ENCODE results near the gene BMF.
"Not testable (repeated sequence)": the region's sequence is repeated elsewhere in the genome, so short reads cannot be mapped to it uniquely, and the experiment has no call there.

The BMF gene, protein sequence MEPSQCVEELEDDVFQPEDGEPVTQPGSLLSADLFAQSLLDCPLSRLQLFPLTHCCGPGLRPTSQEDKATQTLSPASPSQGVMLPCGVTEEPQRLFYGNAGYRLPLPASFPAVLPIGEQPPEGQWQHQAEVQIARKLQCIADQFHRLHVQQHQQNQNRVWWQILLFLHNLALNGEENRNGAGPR

DNA sequence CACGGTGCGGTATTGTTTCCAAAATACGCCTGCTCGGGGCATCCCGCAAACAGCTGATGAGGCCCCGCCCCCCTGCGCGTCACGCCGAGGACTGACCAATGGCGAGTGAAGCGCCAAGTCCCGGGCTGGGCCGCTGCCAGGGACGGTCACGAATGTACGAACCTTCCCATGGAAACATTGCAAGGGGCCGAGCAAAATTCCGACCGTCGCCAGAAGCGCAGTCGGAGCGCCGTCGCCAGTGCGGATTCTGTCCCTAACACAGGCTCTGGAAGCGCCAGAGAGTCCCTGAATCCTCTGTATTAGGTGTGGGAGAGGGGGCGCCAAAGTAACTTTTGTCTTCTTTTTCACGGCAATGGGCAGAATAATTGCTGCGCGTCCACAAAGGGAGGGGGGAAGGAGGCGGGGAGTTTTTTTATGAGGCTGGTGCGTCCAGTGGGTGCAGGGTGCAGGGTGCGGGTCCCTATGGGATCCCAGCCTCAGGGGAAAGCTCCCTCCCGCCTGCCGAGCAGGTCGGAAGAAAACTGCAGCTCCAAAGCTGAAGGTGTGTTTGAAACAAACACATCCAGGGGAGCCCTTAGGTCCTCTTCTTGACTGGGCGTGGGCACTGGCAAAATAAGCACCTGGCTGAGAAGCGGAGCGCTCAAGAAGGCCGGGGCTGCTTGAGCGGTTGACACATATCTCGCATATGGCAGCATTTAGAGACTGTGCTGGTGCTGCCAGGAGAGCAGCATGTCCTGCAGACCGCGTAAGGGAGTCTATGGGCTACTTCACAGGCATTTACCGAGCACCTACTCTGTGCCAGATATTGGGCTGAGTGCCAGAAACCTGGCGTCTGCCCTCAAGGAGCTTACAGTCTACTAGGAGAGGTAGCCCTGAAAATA, at the start of gene BMF:
Gene BMF, minus strand, starts transcription at position 25 of the 881 bp plus-strand sequence. CDS start 2,793 bp downstream, outside the sequence.
- DNase-seq (ENCODE audit: low read depth) = peak; percentile 96

DNA sequence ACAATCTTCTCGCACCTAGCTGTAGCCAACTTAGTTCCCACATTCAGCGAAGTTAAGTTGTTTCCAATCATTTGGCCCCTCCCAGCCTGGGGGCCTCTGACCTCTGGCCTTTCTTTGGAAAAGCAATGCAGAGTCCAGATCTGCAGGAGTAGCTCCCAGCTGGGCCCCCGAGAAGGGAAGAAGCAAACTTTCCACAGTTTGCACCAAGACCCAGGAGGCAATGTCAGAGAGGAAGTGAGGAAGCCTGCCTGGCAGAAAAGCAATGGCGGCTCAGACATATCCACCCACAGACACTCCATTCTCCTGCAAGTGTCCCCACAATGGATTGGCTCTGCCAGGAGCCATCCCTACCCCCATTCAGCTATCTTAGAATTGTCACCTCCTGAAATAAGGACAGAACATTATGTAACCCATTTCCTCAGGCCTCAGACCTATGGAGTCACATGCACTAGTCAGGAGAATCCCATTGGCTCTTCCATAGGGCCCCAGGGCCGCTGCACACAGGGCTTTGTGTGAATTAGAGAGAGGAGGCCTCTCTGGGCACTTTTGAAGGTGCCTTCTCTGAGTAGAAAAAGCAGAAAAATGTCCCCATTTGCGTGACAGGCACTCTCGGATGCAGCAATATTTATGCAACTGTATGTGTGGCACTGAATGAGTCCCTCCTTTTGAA, 49.2 kb upstream of the BMF start:
- DNase-seq (ENCODE audit: low read depth) = no peak

DNA sequence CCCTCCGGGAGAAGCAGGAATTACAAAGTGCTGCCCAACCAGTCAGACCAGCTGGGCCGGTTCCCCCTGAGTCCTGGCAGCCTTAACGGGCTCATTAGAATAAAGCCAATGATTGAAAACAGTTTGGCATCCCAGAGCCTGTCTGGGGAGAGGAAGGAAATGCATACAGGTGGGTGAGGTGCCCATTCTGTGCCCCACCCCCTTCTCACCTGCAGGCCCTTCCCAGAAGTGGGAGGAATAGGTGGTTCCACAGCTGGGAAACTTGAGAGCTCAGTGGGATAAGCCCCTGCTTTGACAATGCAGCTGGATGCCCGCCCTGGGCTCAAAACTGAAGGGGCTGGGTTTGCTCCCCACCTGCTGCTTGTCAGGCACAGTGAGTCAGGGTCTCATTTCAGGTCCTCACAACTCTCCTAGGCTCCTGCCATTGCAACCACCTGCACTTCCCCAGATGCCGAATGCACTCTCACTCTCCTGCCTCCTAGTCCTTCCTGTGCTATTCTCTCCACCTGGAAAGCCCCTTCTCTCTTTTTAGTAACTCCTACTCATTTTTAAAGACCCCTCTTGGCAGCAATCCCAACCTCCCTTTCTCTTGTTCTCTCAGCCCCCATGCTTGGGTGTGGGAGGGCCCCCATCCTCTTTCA, 46.7 kb upstream of the BMF start:
- DNase-seq (ENCODE audit: low read depth) = no peak

DNA sequence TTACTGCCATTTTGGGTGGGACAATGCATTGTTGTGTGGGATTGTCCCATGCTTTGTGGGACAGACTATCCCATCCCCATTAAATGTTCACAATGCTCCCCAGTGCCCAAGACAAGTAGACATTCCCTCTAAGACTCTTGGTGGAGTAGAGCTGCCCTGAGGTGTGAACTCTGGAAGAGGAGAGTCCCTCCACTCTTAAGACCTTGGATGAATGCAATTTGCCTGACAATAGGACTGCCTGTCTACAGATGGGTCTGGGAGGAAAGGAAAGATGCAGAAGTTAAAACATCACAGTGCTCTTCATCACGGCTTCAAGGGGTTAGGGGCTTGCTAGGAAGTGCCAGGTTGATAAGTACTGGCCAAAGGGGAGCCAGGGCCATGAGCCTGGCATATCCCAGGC, 46.1 kb upstream of the BMF start:
- not testable (repeated sequence) for DNase-seq (ENCODE audit: low read depth)

DNA sequence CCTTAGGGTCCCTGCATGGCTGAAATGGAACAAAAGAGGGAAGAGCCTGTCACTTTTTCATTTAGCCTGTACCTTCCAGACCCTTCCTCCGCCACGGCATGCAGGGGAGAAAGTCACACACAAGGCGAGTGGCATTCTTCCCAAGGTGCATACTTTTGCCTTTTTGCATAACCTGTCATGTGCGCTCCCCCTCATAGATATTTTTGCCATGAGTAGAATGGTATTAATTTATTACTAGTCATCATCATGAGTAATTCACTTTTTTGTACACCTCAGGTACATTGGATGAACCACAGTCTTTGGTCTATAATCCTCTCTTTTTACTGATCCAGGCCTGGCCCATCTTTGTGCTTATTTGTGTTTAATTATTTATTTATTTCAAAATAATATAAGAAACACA, 43.3 kb upstream of the BMF start:
- no peak for DNase-seq (ENCODE audit: low read depth)

DNA sequence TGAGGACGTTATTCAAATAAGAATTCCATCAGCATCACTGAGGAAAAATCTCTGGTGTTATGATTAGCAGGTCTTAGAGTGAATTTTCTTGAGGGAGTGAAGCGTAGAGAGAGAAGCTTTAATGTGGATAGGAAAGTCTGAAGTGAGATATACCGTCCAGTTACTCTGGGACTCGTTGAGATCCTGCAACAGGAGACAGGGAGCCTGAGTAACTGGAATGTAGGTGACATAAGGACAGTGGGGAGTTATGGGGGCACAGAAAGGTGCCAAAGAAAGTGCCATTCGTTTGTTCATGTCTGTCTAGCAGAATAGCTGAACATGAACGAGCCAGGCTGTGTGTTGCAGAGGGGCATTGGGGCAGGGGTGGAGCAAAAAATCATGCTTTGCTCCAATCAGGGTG, 42.8 kb upstream of the BMF start:
- DNase-seq (ENCODE audit: low read depth) = no peak

DNA sequence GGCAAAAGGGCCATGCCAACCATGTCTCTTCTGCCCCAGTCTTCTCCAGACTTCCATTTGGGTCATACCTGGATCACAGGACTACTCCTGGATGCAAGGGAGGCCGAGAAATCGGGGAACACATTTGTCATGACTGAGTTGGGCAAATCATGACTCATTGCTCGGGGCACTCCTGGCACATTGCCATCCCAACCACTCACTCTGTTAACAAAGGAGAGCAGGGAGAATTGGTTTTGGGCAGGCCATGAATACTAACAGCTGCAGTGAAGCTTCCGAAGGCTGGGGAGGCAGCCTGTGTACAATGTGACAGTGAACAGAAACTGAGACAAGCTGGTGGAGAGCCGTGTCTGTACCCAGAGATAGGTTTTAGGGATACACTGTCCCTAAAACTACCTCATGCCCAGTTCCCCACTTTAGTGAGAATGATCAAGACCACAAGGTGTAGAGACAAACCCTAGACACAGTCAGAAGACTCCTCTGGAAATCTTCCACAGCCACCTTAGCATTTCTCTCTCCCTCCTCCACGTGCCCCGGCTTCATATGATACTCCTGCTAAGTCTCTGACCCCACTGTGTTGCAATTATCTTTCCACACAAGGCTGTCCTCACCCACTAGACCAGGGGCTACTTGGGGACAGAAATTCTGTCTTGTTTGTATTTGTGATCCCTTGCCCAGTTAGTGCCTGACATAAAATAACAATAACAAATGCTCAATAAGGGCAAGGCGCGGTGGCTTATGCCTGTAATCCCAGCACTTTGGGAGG, 41.7 kb upstream of the BMF start:
- DNase-seq (ENCODE audit: low read depth) = peak; percentile 57

DNA sequence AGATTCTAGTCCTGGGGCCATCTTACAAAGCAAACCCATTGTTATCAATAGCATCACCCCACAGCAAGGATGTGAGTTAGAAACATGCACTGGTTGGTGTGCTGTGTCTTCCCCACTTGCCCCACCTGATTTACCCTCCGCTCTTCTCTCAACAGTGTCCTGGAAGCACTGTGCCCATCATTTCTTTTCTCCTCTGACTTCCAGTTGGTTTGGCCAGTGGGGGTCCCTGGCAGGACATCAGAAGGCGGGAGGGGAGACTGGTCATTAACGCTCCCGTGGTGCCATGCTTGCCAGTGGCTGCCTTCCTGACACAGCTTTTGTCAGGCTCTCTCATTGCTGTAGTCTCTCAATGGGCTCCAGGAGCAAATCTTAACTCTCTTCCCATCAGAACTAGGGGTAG, 40.7 kb upstream of the BMF start:
- DNase-seq (ENCODE audit: low read depth) = no peak

DNA sequence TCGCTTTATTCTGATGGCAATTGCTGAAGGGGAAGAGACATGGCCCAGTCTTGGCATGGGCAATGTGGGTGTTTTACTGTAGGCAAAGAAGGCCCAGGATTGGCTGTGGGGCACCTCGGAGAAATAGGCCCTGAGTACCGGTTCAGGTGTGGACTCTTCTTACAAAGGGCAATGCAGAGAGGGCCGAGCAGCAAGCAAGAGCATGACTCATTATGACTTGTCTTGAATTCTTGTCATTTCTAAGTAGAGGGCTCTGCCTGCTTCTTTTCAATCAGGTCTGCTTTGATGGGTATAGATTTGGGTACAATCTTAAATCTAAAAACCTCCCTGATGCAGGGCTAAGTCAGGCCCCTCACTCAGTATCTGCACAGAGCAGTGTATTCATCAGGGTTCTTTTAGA, 37.4 kb upstream of the BMF start:
- peak; percentile 32 for DNase-seq (ENCODE audit: low read depth)

DNA sequence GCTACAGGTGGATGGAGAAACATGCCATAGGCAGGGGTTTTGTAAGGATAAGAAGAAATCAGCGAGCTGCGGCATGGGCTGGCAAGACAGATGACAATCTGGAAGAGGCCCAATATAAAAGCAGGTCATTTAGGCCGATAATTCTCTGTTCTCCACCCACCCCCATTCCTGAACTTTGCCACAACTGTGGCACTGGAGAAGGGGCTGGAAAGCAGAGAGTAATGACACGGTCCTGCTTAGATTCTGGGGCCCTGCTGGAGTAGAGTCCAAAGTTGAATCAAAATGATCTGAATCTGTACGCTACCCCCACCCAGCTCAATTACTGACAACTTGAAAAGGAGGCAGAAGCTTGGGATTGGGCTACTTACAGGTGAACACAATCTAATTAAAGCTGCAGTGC, 33.7 kb upstream of the BMF start:
- DNase-seq (ENCODE audit: low read depth) = no peak

DNA sequence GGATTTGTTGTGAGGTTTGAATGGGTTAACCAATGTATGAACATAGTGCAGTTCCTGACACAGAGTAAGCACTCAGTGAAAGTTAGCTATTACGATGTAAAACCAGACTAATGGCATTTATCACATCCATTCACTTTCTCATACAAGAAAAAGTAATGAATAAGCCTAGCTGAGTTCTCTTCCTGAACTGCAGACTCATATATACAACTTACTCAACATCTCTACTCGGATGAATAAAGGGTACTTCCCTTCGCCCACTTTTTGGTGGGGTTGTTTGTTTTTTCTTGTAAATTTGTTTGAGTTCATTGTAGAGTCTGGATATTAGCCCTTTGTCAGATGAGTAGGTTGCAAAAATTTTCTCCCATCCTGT, 29.5 kb upstream of the BMF start:
- not testable (repeated sequence) for DNase-seq (ENCODE audit: low read depth)

DNA sequence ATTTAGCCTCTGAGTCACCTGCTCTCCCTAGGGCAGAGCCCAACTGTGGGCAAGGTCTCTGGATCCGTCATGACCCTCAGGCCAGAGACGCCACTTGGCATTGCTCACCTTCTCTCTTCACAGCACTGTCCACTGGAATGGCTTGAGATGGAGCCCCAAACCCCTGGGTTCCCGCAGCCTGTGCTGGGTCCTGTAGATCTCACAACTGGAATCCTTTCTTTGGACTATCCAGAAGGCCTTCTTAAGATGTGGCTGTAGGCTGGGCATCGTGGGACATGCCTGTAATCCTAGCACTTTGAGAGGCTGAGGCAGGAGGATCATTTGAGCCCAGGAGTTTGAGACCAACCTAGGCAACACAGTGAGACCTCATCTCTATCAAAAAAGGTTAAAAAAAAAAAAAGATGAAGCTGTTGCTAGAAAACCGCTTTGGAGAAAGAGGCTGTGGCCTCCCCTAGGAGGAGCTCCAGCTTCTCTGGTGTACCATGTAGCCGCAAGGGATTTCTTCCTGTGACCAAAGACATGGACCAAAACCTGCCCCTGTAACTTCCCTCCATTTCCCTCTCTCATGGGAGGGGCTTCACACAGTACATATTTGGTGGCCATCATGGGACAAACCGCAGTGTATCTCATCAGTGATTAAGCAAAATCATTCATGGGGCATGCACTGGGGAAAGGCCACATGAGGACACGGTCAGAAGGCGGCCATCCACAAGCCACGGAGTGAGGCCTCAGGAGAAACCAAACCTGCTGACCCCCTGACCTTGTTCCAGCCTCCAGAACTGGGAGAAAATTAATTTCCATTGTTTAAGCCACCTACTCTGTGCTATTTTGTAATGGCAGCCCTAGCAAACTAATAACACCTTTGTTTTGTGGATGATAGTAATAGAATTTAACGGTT, 28.9 kb upstream of the BMF start:
- DNase-seq (ENCODE audit: low read depth) = no peak

DNA sequence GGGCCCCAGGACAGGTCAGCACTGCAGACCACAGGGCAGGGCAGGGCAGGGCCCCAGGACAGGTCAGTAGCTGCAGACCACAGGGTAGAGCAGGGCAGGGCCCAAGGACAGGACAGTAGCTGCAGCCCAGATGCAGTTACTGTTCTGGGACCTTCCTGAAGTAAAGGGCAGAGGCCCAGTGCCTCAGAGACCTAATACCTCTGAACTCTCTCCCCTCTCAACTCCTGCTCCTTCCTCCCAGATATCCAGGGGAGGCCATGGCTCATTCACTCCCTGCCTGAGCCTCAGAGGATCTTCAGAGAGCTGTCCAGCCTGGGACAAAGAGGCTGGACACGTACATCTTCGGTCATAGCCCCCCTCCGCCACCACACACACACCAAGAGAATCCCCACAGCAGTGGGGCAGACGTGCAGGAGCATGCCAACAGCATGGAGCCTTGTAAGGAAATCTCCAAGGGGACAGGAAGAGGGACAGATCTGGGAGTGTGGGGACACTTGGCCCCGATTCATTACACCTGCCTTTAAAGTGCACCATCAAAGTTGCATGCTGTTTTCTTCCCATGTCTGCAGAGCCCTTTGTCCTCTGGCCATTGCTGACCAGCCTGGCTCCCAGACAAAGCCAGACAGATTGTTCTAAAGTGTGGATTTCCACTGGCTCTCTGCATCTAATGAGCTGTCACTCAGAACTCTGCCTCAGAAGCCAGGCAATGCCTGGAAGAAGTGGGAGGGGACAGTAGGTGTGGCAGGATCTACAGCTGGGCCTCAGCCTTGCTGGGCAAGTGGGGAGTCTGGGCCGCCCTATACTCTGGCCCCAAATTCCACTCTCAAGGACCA, 28.0 kb upstream of the BMF start:
- DNase-seq (ENCODE audit: low read depth) = no peak

DNA sequence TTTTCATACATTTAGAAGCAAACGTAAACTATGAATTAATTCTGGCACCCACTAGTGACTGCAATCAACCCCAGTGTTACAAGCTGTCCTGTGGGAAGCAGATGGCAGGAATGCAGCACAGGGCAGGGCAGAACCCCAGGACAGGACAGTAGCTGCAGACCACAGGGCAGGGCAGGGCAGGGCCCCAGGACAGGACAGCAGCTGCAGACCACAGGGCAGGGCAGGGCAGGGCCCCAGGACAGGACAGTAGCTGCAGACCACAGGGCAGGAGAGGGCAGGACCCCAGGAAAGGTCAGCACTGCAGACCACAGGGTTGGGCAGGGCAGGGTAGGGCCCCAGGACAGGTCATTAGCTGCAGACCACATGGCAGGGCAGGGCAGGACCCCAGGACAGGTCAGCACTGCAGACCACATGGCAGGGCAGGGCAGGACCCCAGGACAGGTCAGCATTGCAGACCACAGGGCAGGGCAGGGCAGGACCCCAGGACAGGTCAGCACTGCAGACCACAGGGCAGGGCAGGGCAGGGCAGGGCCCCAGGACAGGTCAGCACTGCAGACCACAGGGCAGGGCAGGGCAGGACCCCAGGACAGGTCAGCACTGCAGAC, 27.3 kb upstream of the BMF start:
- not testable (repeated sequence) for DNase-seq (ENCODE audit: low read depth)

DNA sequence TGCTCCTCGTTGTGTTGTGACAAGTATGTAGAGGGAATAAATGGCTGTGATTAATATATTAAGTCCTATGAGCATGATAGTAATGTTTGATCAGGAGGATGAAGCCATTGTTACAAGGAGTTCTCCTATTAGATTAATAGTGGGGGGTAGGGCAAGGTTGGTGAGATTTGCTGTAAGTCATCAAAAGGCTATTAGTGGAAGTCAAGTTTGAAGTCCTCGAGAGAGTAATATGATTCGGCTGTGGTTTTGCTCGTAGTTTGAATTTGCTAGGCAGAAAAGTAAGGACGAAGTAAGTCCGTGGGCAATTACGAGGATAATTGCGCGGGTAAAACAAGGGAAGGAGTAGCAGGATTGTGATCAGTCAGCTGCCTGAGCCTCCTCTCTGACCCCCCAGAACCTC, 26.2 kb upstream of the BMF start:
- no peak for DNase-seq (ENCODE audit: low read depth)

DNA sequence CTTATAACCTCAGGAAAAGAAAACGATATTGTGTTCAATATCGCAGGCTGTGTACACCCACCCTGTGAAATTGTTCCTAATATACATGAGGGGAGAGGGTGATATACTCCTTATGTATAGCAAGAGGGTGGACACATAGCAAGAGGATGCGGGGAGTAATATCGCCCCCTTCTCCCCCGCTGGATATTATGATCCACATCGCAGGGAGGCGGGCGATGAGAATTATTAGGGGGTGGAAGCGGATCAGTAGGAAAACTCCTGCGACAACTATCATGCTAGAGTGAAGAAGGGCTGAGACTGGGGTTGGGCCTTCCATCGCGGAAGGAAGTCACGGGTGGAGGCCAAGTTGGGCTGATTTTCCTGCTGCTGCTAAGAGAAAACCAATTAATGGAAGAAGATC, 24.9 kb upstream of the BMF start:
- no peak for DNase-seq (ENCODE audit: low read depth)

DNA sequence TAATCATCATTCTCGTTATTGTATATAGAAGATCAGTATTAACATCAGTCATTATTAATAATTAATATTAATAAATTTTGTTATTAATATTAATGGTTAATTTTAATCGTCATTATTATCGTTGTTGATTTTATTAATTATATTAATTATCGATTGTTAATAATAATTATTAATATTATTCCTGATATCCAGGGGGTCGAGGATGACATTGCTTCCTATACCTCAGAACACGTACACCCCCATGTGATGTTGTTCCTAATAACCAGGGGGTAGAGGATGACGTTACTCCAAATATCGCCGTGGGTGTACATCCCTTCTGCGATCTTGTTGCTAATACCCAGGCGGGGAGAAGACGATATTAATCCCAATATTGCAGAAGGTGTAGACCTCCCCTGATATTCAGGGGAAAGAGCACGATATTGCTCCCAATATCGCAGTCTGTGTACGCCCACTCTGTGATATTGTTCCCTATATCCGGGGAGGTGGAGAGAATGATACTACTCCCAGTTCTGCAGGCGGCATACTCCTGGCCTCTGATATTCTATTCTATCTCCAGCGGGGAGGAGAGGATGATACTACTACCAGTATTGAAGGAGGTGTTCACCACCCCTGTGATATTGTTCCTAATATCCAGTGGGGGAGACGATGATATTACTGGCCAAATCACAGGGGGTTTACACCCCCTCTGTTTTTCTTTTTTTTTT, 22.3 kb upstream of the BMF start:
- DNase-seq (ENCODE audit: low read depth) = no peak

DNA sequence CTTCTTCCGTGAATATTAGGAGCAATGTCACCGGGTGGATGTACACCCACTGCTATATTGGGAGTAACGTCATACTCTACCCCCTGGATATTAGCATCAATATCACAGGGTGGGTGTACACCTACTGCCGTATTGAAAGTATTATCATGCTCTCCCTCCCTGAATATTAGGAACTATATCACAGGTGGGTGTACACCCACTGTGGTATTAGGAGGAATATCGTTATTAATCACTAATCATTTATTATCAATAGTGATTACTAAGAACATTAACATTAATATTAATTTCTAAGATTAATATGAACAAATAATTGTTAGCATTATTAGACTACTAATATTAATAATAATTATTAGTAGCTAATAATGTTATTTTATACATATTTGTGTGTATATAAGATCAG, 21.4 kb upstream of the BMF start:
- DNase-seq (ENCODE audit: low read depth) = no peak
